ENCODE data around the gene PLCXD3. TPM values are rescaled to one million over a fixed set of nuclear protein-coding genes. Genes with fewer than 3 reads are reported as not detected.

The PLCXD3 gene
- total RNA-seq, 1 donor from 2014 or later, result 0.20 TPM

- DNase-seq (ENCODE audit: low read depth, low spot score), result no peak
These were observed 95.2 kb downstream of the PLCXD3 start for GRCh38 chr5:41415242-41415641.

GRCh38 chr5:41414598-41414997 lies 95.8 kb downstream of the PLCXD3 start:
- DNase-seq (ENCODE audit: low read depth, low spot score), result peak; percentile 29

GRCh38 chr5:41413074-41413473 lies 97.3 kb downstream of the PLCXD3 start:
- no peak for DNase-seq (ENCODE audit: low read depth, low spot score)

GRCh38 chr5:41412496-41412895 lies 97.9 kb downstream of the PLCXD3 start:
- DNase-seq (ENCODE audit: low read depth, low spot score), result no peak

- no peak for DNase-seq (ENCODE audit: low read depth, low spot score)
These were observed 99.7 kb downstream of the PLCXD3 start for GRCh38 chr5:41410737-41411136.

- DNase-seq (ENCODE audit: low read depth, low spot score), result no peak
These were observed 100.1 kb downstream of the PLCXD3 start for GRCh38 chr5:41410307-41410706.

- no peak for DNase-seq (ENCODE audit: low read depth, low spot score)
These were observed 101.5 kb downstream of the PLCXD3 start for GRCh38 chr5:41408676-41409443.

- no peak for DNase-seq (ENCODE audit: low read depth, low spot score)
These were observed 103.5 kb downstream of the PLCXD3 start for GRCh38 chr5:41406936-41407335.

- no peak for DNase-seq (ENCODE audit: low read depth, low spot score)
These were observed 104.0 kb downstream of the PLCXD3 start for GRCh38 chr5:41406424-41406823.

GRCh38 chr5:41404757-41405156 lies 105.6 kb downstream of the PLCXD3 start:
- DNase-seq (ENCODE audit: low read depth, low spot score), result no peak

GRCh38 chr5:41403846-41404245 lies 106.6 kb downstream of the PLCXD3 start:
- DNase-seq (ENCODE audit: low read depth, low spot score), result no peak

GRCh38 chr5:41402845-41403244 lies 107.6 kb downstream of the PLCXD3 start:
- DNase-seq (ENCODE audit: low read depth, low spot score), result no peak

- DNase-seq (ENCODE audit: low read depth, low spot score), result no peak
These were observed 110.6 kb downstream of the PLCXD3 start for GRCh38 chr5:41399839-41400238.

GRCh38 chr5:41392016-41392415 lies 118.4 kb downstream of the PLCXD3 start:
- no peak for DNase-seq (ENCODE audit: low read depth, low spot score)

GRCh38 chr5:41374631-41375030 lies 135.8 kb downstream of the PLCXD3 start:
- DNase-seq (ENCODE audit: low read depth, low spot score), result no peak

- no peak for DNase-seq (ENCODE audit: low read depth, low spot score)
These were observed 137.2 kb downstream of the PLCXD3 start for GRCh38 chr5:41373230-41373629.

GRCh38 chr5:41371738-41372137 lies 138.7 kb downstream of the PLCXD3 start:
- no peak for DNase-seq (ENCODE audit: low read depth, low spot score)

- no peak for DNase-seq (ENCODE audit: low read depth, low spot score)
These were observed 139.9 kb downstream of the PLCXD3 start for GRCh38 chr5:41370482-41370881.

- no peak for DNase-seq (ENCODE audit: low read depth, low spot score)
These were observed 140.6 kb downstream of the PLCXD3 start for GRCh38 chr5:41369799-41370198.

GRCh38 chr5:41368158-41368557 lies 142.2 kb downstream of the PLCXD3 start:
- no peak for DNase-seq (ENCODE audit: low read depth, low spot score)

GRCh38 chr5:41365369-41365768 lies 145.0 kb downstream of the PLCXD3 start:
- no peak for DNase-seq (ENCODE audit: low read depth, low spot score)

- DNase-seq (ENCODE audit: low read depth, low spot score), result no peak
These were observed 146.1 kb downstream of the PLCXD3 start for GRCh38 chr5:41364346-41364745.

GRCh38 chr5:41363343-41363986 lies 146.9 kb downstream of the PLCXD3 start:
- no peak for DNase-seq (ENCODE audit: low read depth, low spot score)

Data from pulmonary artery endothelial cell (primary cell).